HepG2 (cell line): ENCODE measurements around the gene ARHGAP21. TPM values are rescaled to one million over a fixed set of nuclear protein-coding genes. Genes with fewer than 3 reads are reported as not detected.

Experiments
- CSRNP1 ChIP-seq: sonication (generic); formaldehyde crosslinking; IDR thresholded peaks from 2 replicates; pipeline ENCODE4 v1.8.1; 2023; ENCODE audit warnings: mild to moderate bottlenecking, missing genetic modification reagents
- FLYWCH1 ChIP-seq: sonication (generic); formaldehyde crosslinking; IDR thresholded peaks from 2 replicates; pipeline ENCODE4 v1.8.1; 2023; ENCODE audit warnings: mild to moderate bottlenecking, missing genetic modification reagents
- GABPA ChIP-seq, 2 experiments: IDR thresholded peaks; 2 replicates each; pipeline ENCODE4 v1.6.1; 2011 to 2016; ENCODE audit warnings: low read depth in 2 of 2, low read length in 1 of 2, missing biosample characterization in 1 of 2, missing genetic modification characterization in 1 of 2
- GATAD1 ChIP-seq: IDR thresholded peaks from 2 replicates; pipeline ENCODE4 v1.6.1; 2016; ENCODE audit warnings: missing genetic modification reagents, missing compliant biosample characterization
- GFI1 ChIP-seq: sonication (generic); formaldehyde crosslinking; IDR thresholded peaks from 2 replicates; pipeline ENCODE4 v1.5.0; 2020; ENCODE audit warnings: missing genetic modification reagents, mild to moderate bottlenecking, borderline replicate concordance
- HNRNPL ChIP-seq: fragments of 200-400 bp; formaldehyde crosslinking; IDR thresholded peaks from 2 replicates; pipeline ENCODE4 v1.6.1; 2017; ENCODE audit warnings: mild to moderate bottlenecking, low read depth, low read length
- HOXD1 ChIP-seq: sonication (generic); formaldehyde crosslinking; IDR thresholded peaks from 2 replicates; pipeline ENCODE4 v1.5.0; 2020; ENCODE audit warnings: missing genetic modification reagents
- KLF11 ChIP-seq: IDR thresholded peaks from 2 replicates; pipeline ENCODE4 v1.6.1; 2016; ENCODE audit warnings: missing compliant biosample characterization
- MED13 ChIP-seq: sonication (generic); formaldehyde crosslinking; IDR thresholded peaks from 2 replicates; pipeline ENCODE4 v1.5.0; 2020; ENCODE audit warnings: missing genetic modification reagents
- MIXL1 ChIP-seq: IDR thresholded peaks from 2 replicates; pipeline ENCODE4 v1.6.1; 2016
- NCOA1 ChIP-seq: sonication (generic); formaldehyde crosslinking; IDR thresholded peaks from 2 replicates; pipeline ENCODE4 v1.9.0; 2021; ENCODE audit warnings: missing genetic modification reagents
- NCOR1 ChIP-seq: fragments of 200-600 bp; sonication (generic); IDR thresholded peaks from 2 replicates; pipeline ENCODE4 v1.7.0; 2017; ENCODE audit warnings: antibody characterized with exemption, low read length, borderline replicate concordance
- NFE2 ChIP-seq: sonication (generic); formaldehyde crosslinking; IDR thresholded peaks from 2 replicates; pipeline ENCODE4 v1.4.0; 2020; ENCODE audit warnings: missing genetic modification reagents
- NFKBIZ ChIP-seq: IDR thresholded peaks from 2 replicates; pipeline ENCODE4 v1.6.1; 2018; ENCODE audit warnings: missing genetic modification reagents, missing compliant biosample characterization
- POLR2A ChIP-seq, 2 experiments: IDR thresholded peaks; 2 replicates each; pipeline ENCODE4 v1.6.1; 2011; ENCODE audit warnings: low read depth in 2 of 2, low read length in 2 of 2, mild to moderate bottlenecking in 1 of 2, moderate library complexity in 1 of 2; ENCODE audit not compliant: insufficient read depth in 1 of 2
- TBX2 ChIP-seq: sonication (generic); formaldehyde crosslinking; IDR thresholded peaks from 2 replicates; pipeline ENCODE4 v1.5.0; 2020; ENCODE audit warnings: missing genetic modification reagents, mild to moderate bottlenecking, borderline replicate concordance
- ZC3H13 ChIP-seq: sonication (generic); formaldehyde crosslinking; IDR thresholded peaks from 2 replicates; pipeline ENCODE4 v1.8.1; 2023; ENCODE audit warnings: mild to moderate bottlenecking, missing genetic modification reagents, moderate library complexity
- ZKSCAN8 ChIP-seq: IDR thresholded peaks from 2 replicates; pipeline ENCODE4 v1.6.1; 2016; ENCODE audit warnings: borderline replicate concordance, missing genetic modification reagents, missing compliant biosample characterization
- ZMYM3 ChIP-seq: sonication (generic); formaldehyde crosslinking; IDR thresholded peaks from 2 replicates; pipeline ENCODE4 v1.5.1; 2020; ENCODE audit warnings: mild to moderate bottlenecking, missing genetic modification reagents
- polyA plus RNA-seq, 8 experiments: library from polyadenylated mRNA; depleted of rRNA in 3 of 8; stranded (reverse) in 7 of 8; unstranded in 1 of 8; fragments of >200 nt; fragmentation: Illumina TruSeq in 4 of 8; extraction: Trizol in 4 of 8; gene quantifications; 2 replicates each; pipeline versions ENCODE4 v1.2.1 to v1.2.3, GENCODE V29; 2011 to 2016; ENCODE audit warnings: low read depth in 4 of 8, missing spikeins in 1 of 8, mixed read lengths in 1 of 8; ENCODE audit not compliant: insufficient read depth in 1 of 8
- total RNA-seq, 5 experiments: library from RNA; depleted of rRNA; stranded (reverse); fragments of >200 nt; fragmentation: Illumina TruSeq; extraction: Trizol; gene quantifications; 2 replicates each; pipeline ENCODE4 v1.2.3, GENCODE V29; 2016; ENCODE audit warnings: low read depth in 1 of 5
- TF ChIP-seq, protein P1 (sequence below): sonication (generic); formaldehyde crosslinking; IDR thresholded peaks from 2 replicates; pipeline ENCODE4 v1.4.0; 2020; ENCODE audit warnings: missing genetic modification reagents, borderline replicate concordance
- TF ChIP-seq, protein P2 (sequence below): sonication (generic); formaldehyde crosslinking; IDR thresholded peaks from 2 replicates; pipeline ENCODE4 v1.4.0; 2020; ENCODE audit warnings: missing genetic modification reagents, mild to moderate bottlenecking, borderline replicate concordance
- TF ChIP-seq, protein P3 (sequence below): sonication (generic); formaldehyde crosslinking; IDR thresholded peaks from 2 replicates; pipeline ENCODE4 v1.5.0; 2020; ENCODE audit warnings: missing genetic modification reagents
- TF ChIP-seq, protein P4 (sequence below): sonication (generic); formaldehyde crosslinking; IDR thresholded peaks from 2 replicates; pipeline ENCODE4 v1.4.0; 2020; ENCODE audit warnings: missing genetic modification reagents, borderline replicate concordance

The ARHGAP21 gene
- total and polyA plus RNA-seq, 2 of the 13 experiments (the other 11 are each of a cell fraction or from before 2014, with no cell fraction given): 23.9 to 26.6 TPM

DNA sequence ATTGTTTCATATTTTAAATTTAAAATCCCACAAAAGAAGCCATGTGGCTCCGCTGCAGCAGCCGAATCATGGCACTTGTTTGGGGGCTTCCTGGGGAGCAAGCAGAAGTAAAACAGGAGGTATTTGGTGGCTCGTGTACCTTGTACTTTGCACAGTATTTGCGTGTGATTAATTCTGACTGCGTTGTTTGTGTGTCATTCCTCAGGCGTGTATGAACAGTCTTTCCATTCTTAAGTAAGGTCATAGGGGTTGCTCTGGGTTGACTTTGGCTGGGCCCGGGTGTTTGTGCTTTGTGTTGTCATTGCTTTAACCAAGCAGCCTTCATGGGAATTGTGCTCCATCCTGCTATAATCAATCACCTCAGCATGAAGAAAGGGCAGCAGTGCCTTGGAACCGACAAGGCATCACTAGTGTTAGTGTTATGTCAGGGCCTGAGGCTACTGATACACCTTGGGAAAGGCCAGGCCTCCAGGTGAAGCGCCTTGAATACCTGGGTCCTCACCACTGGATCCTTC lies 182.4 kb downstream of the ARHGAP21 start (continued):
- TF ChIP-seq GABPA (IDR thresholded peaks at IDR 0.05; ENCODE audit: low read depth, low read length) (no peak), GABPA (CRISPR knock-in tag; IDR thresholded peaks at IDR 0.05; ENCODE audit: low read depth) (no peak), ZMYM3 (CRISPR knock-in tag) (0 out of 2 replicates have a peak, but pooled peaks have one; percentile 57), FLYWCH1 (CRISPR knock-in tag) (no peak), NCOR1 (peak; percentile 95), ZKSCAN8 (CRISPR knock-in tag) (peak; percentile 74; the same call in 1 of the 2 replicates), POLR2A (IDR thresholded peaks at IDR 0.05; ENCODE audit: insufficient read depth in 1 of 2, low read depth in 2 of 2, low read length in 2 of 2) (0 out of 4 replicates have a peak, but pooled peaks of 1 of the 2 experiments have one; percentile 37), NFE2 (no peak), KLF11 (no peak), MIXL1 (CRISPR knock-in tag) (peak; percentile 63; the same call in 1 of the 2 replicates), CSRNP1 (CRISPR knock-in tag) (no peak), HNRNPL (no peak), HOXD1 (peak; percentile 89), NFKBIZ (CRISPR knock-in tag) (no peak), TBX2 (CRISPR knock-in tag) (peak; percentile 96), ZC3H13 (CRISPR knock-in tag) (no peak), NCOA1 (CRISPR knock-in tag) (no peak), GFI1 (CRISPR knock-in tag) (peak; percentile 76; the same call in 1 of the 2 replicates), MED13 (CRISPR knock-in tag) (no peak), GATAD1 (CRISPR knock-in tag) (peak; percentile 36; the same call in 1 of the 2 replicates)
- TF ChIP-seq, protein P1, sequence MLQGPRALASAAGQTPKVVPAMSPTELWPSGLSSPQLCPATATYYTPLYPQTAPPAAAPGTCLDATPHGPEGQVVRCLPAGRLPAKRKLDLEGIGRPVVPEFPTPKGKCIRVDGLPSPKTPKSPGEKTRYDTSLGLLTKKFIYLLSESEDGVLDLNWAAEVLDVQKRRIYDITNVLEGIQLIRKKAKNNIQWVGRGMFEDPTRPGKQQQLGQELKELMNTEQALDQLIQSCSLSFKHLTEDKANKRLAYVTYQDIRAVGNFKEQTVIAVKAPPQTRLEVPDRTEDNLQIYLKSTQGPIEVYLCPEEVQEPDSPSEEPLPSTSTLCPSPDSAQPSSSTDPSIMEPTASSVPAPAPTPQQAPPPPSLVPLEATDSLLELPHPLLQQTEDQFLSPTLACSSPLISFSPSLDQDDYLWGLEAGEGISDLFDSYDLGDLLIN (CRISPR knock-in tag): no peak
- TF ChIP-seq, protein P2, sequence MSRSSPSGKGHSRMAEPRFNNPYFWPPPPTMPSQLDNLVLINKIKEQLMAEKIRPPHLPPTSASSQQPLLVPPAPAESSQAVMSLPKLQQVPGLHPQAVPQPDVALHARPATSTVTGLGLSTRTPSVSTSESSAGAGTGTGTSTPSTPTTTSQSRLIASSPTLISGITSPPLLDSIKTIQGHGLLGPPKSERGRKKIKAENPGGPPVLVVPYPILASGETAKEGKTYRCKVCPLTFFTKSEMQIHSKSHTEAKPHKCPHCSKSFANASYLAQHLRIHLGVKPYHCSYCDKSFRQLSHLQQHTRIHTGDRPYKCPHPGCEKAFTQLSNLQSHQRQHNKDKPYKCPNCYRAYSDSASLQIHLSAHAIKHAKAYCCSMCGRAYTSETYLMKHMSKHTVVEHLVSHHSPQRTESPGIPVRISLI: no peak
- TF ChIP-seq, protein P3, sequence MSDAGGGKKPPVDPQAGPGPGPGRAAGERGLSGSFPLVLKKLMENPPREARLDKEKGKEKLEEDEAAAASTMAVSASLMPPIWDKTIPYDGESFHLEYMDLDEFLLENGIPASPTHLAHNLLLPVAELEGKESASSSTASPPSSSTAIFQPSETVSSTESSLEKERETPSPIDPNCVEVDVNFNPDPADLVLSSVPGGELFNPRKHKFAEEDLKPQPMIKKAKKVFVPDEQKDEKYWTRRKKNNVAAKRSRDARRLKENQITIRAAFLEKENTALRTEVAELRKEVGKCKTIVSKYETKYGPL (CRISPR knock-in tag): no peak
- TF ChIP-seq, protein P4, sequence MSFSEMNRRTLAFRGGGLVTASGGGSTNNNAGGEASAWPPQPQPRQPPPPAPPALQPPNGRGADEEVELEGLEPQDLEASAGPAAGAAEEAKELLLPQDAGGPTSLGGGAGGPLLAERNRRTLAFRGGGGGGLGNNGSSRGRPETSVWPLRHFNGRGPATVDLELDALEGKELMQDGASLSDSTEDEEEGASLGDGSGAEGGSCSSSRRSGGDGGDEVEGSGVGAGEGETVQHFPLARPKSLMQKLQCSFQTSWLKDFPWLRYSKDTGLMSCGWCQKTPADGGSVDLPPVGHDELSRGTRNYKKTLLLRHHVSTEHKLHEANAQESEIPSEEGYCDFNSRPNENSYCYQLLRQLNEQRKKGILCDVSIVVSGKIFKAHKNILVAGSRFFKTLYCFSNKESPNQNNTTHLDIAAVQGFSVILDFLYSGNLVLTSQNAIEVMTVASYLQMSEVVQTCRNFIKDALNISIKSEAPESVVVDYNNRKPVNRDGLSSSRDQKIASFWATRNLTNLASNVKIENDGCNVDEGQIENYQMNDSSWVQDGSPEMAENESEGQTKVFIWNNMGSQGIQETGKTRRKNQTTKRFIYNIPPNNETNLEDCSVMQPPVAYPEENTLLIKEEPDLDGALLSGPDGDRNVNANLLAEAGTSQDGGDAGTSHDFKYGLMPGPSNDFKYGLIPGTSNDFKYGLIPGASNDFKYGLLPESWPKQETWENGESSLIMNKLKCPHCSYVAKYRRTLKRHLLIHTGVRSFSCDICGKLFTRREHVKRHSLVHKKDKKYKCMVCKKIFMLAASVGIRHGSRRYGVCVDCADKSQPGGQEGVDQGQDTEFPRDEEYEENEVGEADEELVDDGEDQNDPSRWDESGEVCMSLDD (CRISPR knock-in tag): 0 out of 2 replicates have a peak, but pooled peaks have one; percentile 43
